ENCODE results near the gene TSPOAP1. TPM values are rescaled to one million over a fixed set of nuclear protein-coding genes. Genes with fewer than 3 reads are reported as not detected.

The TSPOAP1 gene
- polyA plus RNA-seq, 1 of the 3 experiments (the other 2 are of a cell fraction): 0.79 TPM

DNA sequence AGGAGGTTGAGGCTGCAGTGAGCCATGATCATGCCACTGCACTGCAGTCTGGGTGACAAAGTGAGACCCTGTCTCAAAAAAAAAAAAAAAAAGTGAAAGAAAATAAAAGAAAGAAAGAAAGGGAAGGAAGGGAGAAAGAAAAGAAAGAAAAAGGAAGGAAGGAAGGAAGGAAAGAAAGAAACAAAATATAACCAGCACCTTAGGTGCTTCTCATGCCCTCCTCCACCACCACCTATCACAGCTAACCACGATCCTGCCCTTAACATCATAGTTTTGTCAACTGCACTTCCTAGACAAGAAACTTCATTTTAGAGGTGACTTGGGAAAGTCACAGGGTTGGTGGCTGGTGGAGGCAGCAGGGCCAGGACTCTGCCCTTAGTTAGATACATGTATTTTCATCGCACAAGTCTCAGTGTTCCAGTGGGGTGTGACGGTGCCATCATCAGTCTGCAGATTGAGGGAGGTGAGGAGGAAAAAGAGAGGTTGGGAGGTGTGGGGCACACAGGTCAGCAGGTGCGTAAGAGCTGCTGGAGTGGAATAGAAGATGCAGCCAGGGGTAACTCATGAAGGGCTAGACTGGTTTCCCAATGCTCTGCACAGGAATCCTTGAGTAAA lies 13.4 kb upstream of the TSPOAP1 start:
- 76% methylated on average over 4 of the region's 4 CpGs for WGBS (ENCODE audit: low lambda C conversion rate)
- ChIA-PET POLR2A (interaction anchor here (2.7 to 3.9 kb wide), 2 partner anchors 10 kb away, joined by 18 to 23 read pairs; partner anchors contain the start of gene SUPT4H1), CTCF (interaction anchor here (1.0 to 2.7 kb wide), 3 partner anchors 25 to 37 kb away, joined by 3 to 10 read pairs (median 4); no protein-coding TSS in a partner anchor)

More for the DNA sequence above, 13.4 kb upstream of the TSPOAP1 start:
- no peak overlapping the region for H3K27ac ChIP-seq (ENCODE audit: low read depth in 2 of 2, low read length in 1 of 2)
- peaks cover 6% of the 10 kb centered on the region for H3F3A ChIP-seq (replicated peaks; ENCODE audit: insufficient read depth)
- peaks cover 18 to 33% of the 10 kb centered on the region in 2 experiments for H3K36me3 ChIP-seq (replicated peaks in 1 of 2; ENCODE audit: control insufficient read depth in 1 of 2, insufficient read depth in 2 of 2, low read length in 1 of 2)
- H3K27me3 ChIP-seq (ENCODE audit: insufficient read depth): no peaks in the 10 kb centered on the region
- no peaks in the 10 kb centered on the region for H4K20me1 ChIP-seq (ENCODE audit: insufficient read depth)
- H3K9me2 ChIP-seq: no peaks in the 10 kb centered on the region
- H3K4me1 ChIP-seq (ENCODE audit: control insufficient read depth in 1 of 2, insufficient read depth in 2 of 2, low read depth in 1 of 2, low read length in 1 of 2): peaks cover 0 to 12% of the 10 kb centered on the region in 2 experiments; a peak in 1 of 4 replicates
- H3K79me2 ChIP-seq (ENCODE audit: insufficient read depth): no peaks in the 10 kb centered on the region
- DNase-seq: no peak
- TF ChIP-seq TCF12 (IDR thresholded peaks at IDR 0.05) (no peak), RCOR1 (IDR thresholded peaks at IDR 0.05; ENCODE audit: low read length) (no peak), CHD2 (IDR thresholded peaks at IDR 0.05; ENCODE audit: low read length, partially characterized antibody) (no peak), FOXJ3 (CRISPR knock-in tag; IDR thresholded peaks at IDR 0.05) (no peak), YY1 (IDR thresholded peaks at IDR 0.05; ENCODE audit: low read depth) (no peak), GATA2 (CRISPR knock-in tag; IDR thresholded peaks at IDR 0.05) (no peak), SIN3A (IDR thresholded peaks at IDR 0.05; ENCODE audit: borderline replicate concordance, low read depth, low read length) (no peak), NRF1 (IDR thresholded peaks at IDR 0.05; ENCODE audit: low read depth, low read length) (no peak), CTCF (IDR thresholded peaks at IDR 0.05) (no peak), REST (IDR thresholded peaks at IDR 0.05; ENCODE audit: low read depth, low read length) (no peak), ELF1 (IDR thresholded peaks at IDR 0.05) (no peak), FOXM1 (IDR thresholded peaks at IDR 0.05; ENCODE audit: low read depth) (no peak), RAD21 (IDR thresholded peaks at IDR 0.05; ENCODE audit: low read length) (no peak), MAX (IDR thresholded peaks at IDR 0.05; ENCODE audit: low read depth) (no peak), POLR2AphosphoS5 (IDR thresholded peaks at IDR 0.05; ENCODE audit: low read depth, low read length) (no peak)
- TF ChIP-seq, protein P1, sequence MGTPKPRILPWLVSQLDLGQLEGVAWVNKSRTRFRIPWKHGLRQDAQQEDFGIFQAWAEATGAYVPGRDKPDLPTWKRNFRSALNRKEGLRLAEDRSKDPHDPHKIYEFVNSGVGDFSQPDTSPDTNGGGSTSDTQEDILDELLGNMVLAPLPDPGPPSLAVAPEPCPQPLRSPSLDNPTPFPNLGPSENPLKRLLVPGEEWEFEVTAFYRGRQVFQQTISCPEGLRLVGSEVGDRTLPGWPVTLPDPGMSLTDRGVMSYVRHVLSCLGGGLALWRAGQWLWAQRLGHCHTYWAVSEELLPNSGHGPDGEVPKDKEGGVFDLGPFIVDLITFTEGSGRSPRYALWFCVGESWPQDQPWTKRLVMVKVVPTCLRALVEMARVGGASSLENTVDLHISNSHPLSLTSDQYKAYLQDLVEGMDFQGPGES (IDR thresholded peaks at IDR 0.05; ENCODE audit: low read depth, low read length): no peak
- TF ChIP-seq, protein P2, sequence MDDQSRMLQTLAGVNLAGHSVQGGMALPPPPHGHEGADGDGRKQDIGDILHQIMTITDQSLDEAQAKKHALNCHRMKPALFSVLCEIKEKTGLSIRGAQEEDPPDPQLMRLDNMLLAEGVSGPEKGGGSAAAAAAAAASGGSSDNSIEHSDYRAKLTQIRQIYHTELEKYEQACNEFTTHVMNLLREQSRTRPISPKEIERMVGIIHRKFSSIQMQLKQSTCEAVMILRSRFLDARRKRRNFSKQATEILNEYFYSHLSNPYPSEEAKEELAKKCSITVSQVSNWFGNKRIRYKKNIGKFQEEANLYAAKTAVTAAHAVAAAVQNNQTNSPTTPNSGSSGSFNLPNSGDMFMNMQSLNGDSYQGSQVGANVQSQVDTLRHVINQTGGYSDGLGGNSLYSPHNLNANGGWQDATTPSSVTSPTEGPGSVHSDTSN (IDR thresholded peaks at IDR 0.05): no peak
- no peak overlapping the region for H3K4me3 ChIP-seq (ENCODE audit: low read depth in 2 of 2, low read length in 1 of 2)
- no peak overlapping the region for H3K9ac ChIP-seq
- H3K9me3 ChIP-seq: no peaks in the 10 kb centered on the region
- no peak overlapping the region for H3K4me2 ChIP-seq
- H2AFZ ChIP-seq (ENCODE audit: low read depth): no peak overlapping the region

Measured in SK-N-SH (cell line).